SK-N-SH (cell line): ENCODE data around the gene WDR5B. TPM values are rescaled to one million over a fixed set of nuclear protein-coding genes. Genes with fewer than 3 reads are reported as not detected.

Experiments used
- CTCF ChIA-PET: fragments of 300-600, 350-600 bp; formaldehyde crosslinking; extraction: SDS; loops from one replicate; lab custom pipeline; 2021; lab: Yijun Ruan, JAX
- POLR2A ChIA-PET: fragments of 350-600 bp; sonication (Branson Sonifier 250); formaldehyde crosslinking; extraction: SDS; loops from one replicate; lab custom pipeline; 2020; ENCODE audit warnings: antibody characterized with exemption, inconsistent platforms; lab: Yijun Ruan, JAX
- DNase-seq: peaks from one replicate; pipeline ENCODE4 v3.0.0; 2012
- H2AFZ ChIP-seq: fragments of 200-600 bp; sonication (generic); 2 replicates; pipeline ENCODE4 v1.8.1; 2016; ENCODE audit warnings: antibody characterized with exemption, mild to moderate bottlenecking, low read depth
- H3F3A ChIP-seq: fragments of 200-600 bp; sonication (generic); replicated peaks from 2 replicates; pipeline ENCODE3; 2016; ENCODE audit warnings: antibody characterized with exemption, mild to moderate bottlenecking; ENCODE audit not compliant: insufficient read depth
- H3K27ac ChIP-seq, 2 experiments: fragments of 200-500 bp in 1 of 2; fragments of 200-600 bp in 1 of 2; sonication (Bioruptor generic) in 1 of 2; sonication (generic), shearing (Covaris generic) in 1 of 2; 2 replicates each; pipeline versions ENCODE4 v1.5.1 to v1.6.1; 2014 to 2016; ENCODE audit warnings: low read depth in 2 of 2, inconsistent platforms in 1 of 2, low read length in 1 of 2, mild to moderate bottlenecking in 1 of 2, mixed read lengths in 1 of 2
- H3K27me3 ChIP-seq: fragments of 200-600 bp; sonication (generic), shearing (Covaris generic); 2 replicates; pipeline ENCODE4 v1.6.1; 2016; ENCODE audit warnings: mixed run types; ENCODE audit not compliant: insufficient read depth
- H3K36me3 ChIP-seq, 2 experiments: fragments of 200-500 bp in 1 of 2; fragments of 200-600 bp in 1 of 2; sonication (Bioruptor generic) in 1 of 2; sonication (generic) in 1 of 2; replicated peaks in 1 of 2; 2 replicates each; pipeline versions ENCODE3 to v1.5.1; 2014 to 2016; ENCODE audit warnings: low read length in 1 of 2, mild to moderate bottlenecking in 1 of 2; ENCODE audit not compliant: insufficient read depth in 2 of 2, control insufficient read depth in 1 of 2
- H3K4me1 ChIP-seq, 2 experiments: fragments of 200-500 bp in 1 of 2; fragments of 200-600 bp in 1 of 2; sonication (Bioruptor generic) in 1 of 2; sonication (generic), shearing (Covaris generic) in 1 of 2; 2 replicates each; pipeline versions ENCODE4 v1.5.1 to v1.6.1; 2014 to 2016; ENCODE audit warnings: low read depth in 1 of 2, low read length in 1 of 2, mixed run types in 1 of 2; ENCODE audit not compliant: insufficient read depth in 2 of 2, control insufficient read depth in 1 of 2
- H3K4me2 ChIP-seq: fragments of 200-600 bp; sonication (generic), shearing (Covaris generic); 2 replicates; pipeline ENCODE4 v1.6.1; 2017; ENCODE audit warnings: mixed run types
- H3K4me3 ChIP-seq, 2 experiments: fragments of 200-500 bp in 1 of 2; fragments of 200-600 bp in 1 of 2; sonication (Bioruptor generic) in 1 of 2; sonication (generic), shearing (Covaris generic) in 1 of 2; 2 replicates each; pipeline versions ENCODE4 v1.5.1 to v1.8.1; 2014 to 2016; ENCODE audit warnings: low read depth in 2 of 2, inconsistent platforms in 1 of 2, low read length in 1 of 2, mild to moderate bottlenecking in 1 of 2, mixed read lengths in 1 of 2, moderate library complexity in 1 of 2
- H3K79me2 ChIP-seq: fragments of 200-600 bp; sonication (generic); 2 replicates; pipeline ENCODE4 v1.8.1; 2017; ENCODE audit warnings: mild to moderate bottlenecking; ENCODE audit not compliant: insufficient read depth
- H3K9ac ChIP-seq: fragments of 200-600 bp; sonication (generic); 2 replicates; pipeline ENCODE4 v1.6.1; 2017; ENCODE audit warnings: mixed run types
- H3K9me2 ChIP-seq: fragments of 200-600 bp; sonication (generic); 2 replicates; pipeline ENCODE4 v1.6.1; 2017; ENCODE audit warnings: mixed run types
- H3K9me3 ChIP-seq: fragments of 200-600 bp; sonication (generic); 2 replicates; pipeline ENCODE4 v1.6.1; 2017; ENCODE audit warnings: mixed run types, mild to moderate bottlenecking, moderate library complexity
- H4K20me1 ChIP-seq: fragments of 200-600 bp; sonication (generic); 2 replicates; pipeline ENCODE4 v1.6.1; 2017; ENCODE audit warnings: mild to moderate bottlenecking, mixed run types; ENCODE audit not compliant: insufficient read depth
- CTCF ChIP-seq: fragments of 200-600 bp; sonication (generic); IDR thresholded peaks from 2 replicates; pipeline ENCODE4 v1.6.1; 2017; ENCODE audit warnings: antibody characterized with exemption, mild to moderate bottlenecking, moderate library complexity
- ELF1 ChIP-seq: IDR thresholded peaks from 2 replicates; pipeline ENCODE4 v1.4.0; 2012
- FOXM1 ChIP-seq: IDR thresholded peaks from 2 replicates; pipeline ENCODE4 v1.4.0; 2012; ENCODE audit warnings: low read depth, mild to moderate bottlenecking
- GATA2 ChIP-seq: sonication (generic); formaldehyde crosslinking; IDR thresholded peaks from 2 replicates; pipeline ENCODE4 v1.5.0; 2020; ENCODE audit warnings: mild to moderate bottlenecking, missing genetic modification reagents
- MAX ChIP-seq: IDR thresholded peaks from 2 replicates; pipeline ENCODE4 v1.4.0; 2012; ENCODE audit warnings: low read depth
- MXI1 ChIP-seq: IDR thresholded peaks from 2 replicates; pipeline ENCODE4 v1.6.1; 2012; ENCODE audit warnings: mild to moderate bottlenecking, low read depth, low read length, improper control_type of control experiment
- NFIC ChIP-seq: IDR thresholded peaks from 2 replicates; pipeline ENCODE4 v1.4.0; 2012; ENCODE audit warnings: borderline replicate concordance
- RFX5 ChIP-seq: IDR thresholded peaks from 2 replicates; pipeline ENCODE4 v1.6.1; 2012; ENCODE audit warnings: mild to moderate bottlenecking, improper control_type of control experiment, low read length
- SIN3A ChIP-seq: IDR thresholded peaks from 2 replicates; pipeline ENCODE4 v1.6.1; 2012; ENCODE audit warnings: low read depth, mild to moderate bottlenecking, low read length, moderate library complexity, borderline replicate concordance
- TAF1 ChIP-seq: IDR thresholded peaks from 2 replicates; pipeline ENCODE4 v1.6.1; 2012; ENCODE audit warnings: low read depth, mild to moderate bottlenecking, low read length, moderate library complexity, borderline replicate concordance
- TEAD4 ChIP-seq: IDR thresholded peaks from 2 replicates; pipeline ENCODE4 v1.4.0; 2012; ENCODE audit warnings: mild to moderate bottlenecking, borderline replicate concordance; ENCODE audit not compliant: insufficient read depth
- USF2 ChIP-seq: fragments of 150-350 bp; IDR thresholded peaks from 2 replicates; pipeline ENCODE4 v1.6.1; 2017; ENCODE audit warnings: antibody characterized with exemption, low read length, low read depth, borderline replicate concordance
- WGBS: methylation state at CpG from one replicate; pipeline ENCODE4 v1.1.6; 2017; ENCODE audit warnings: low lambda C conversion rate; 5-methylcytosine and 5-hydroxymethylcytosine counted together
- polyA plus RNA-seq, 3 experiments: library from polyadenylated mRNA; depleted of rRNA; stranded (reverse); fragments of >200 nt; gene quantifications; 2 replicates each; pipeline ENCODE4 v1.2.3, GENCODE V29; 2012

The WDR5B gene
- polyA plus RNA-seq, 1 of the 3 experiments (the other 2 are of a cell fraction), result 2.2 TPM

- H4K20me1 ChIP-seq, result no peaks in the 10 kb centered on the region
- DNase-seq, result peak; percentile 27
- H3K9me3 ChIP-seq, result no peaks in the 10 kb centered on the region
- peak overlapping the region; percentile 85 for H3K9ac ChIP-seq
- no peaks in the 10 kb centered on the region for H3F3A ChIP-seq
- no peaks in the 10 kb centered on the region for H3K9me2 ChIP-seq
- ChIA-PET POLR2A (interaction anchor here (1.1 to 2.7 kb wide), 2 partner anchors 32 to 379 kb away, joined by 3 to 21 read pairs; partner anchors contain the start of genes FAM162A, HSPBAP1 and MIX23), CTCF (interaction anchor here (1.3 to 2.7 kb wide), 8 partner anchors 10 to 1143 kb away, joined by 3 to 18 read pairs (median 4); partner anchors contain the start of gene FAM162A)
- H3K4me1 ChIP-seq, result peaks cover 7 to 8% of the 10 kb centered on the region in 2 experiments
- no peaks in the 10 kb centered on the region for H3K27me3 ChIP-seq
- H3K4me2 ChIP-seq, result peak overlapping the region; percentile 81
- peaks cover 69% of the 10 kb centered on the region for H3K79me2 ChIP-seq
- peak overlapping the region; percentile 85 to 90; a peak in 3 of 4 replicates for H3K27ac ChIP-seq
- H2AFZ ChIP-seq, result peak overlapping the region; percentile 87
- TF ChIP-seq SIN3A (0 out of 2 replicates have a peak, but pooled peaks have one; percentile 35), MXI1 (peak; percentile 19; the same call in 1 of the 2 replicates), RFX5 (peak; percentile 70), FOXM1 (no peak)
- WGBS, result 17% methylated on average over 10 of the region's 10 CpGs
- peaks cover 15 to 17% of the 10 kb centered on the region in 2 experiments for H3K36me3 ChIP-seq
- peak overlapping the region; percentile 74 to 95 for H3K4me3 ChIP-seq
Measured at GRCh38 chr3:122415104-122415744, 638 bp downstream of the WDR5B start.

- peaks cover 69% of the 10 kb centered on the region for H3K79me2 ChIP-seq
- no peak overlapping the region for H3K4me3 ChIP-seq
- H4K20me1 ChIP-seq, result no peaks in the 10 kb centered on the region
- whole genome bisulfite sequencing, result 96% methylated on average over 3 of the region's 3 CpGs
- POLR2A ChIA-PET, result no interaction called here
- H3K27me3 ChIP-seq, result no peaks in the 10 kb centered on the region
- H3K4me1 ChIP-seq, result peaks cover 7 to 8% of the 10 kb centered on the region in 2 experiments
- DNase-seq, result no peak
- no peaks in the 10 kb centered on the region for H3F3A ChIP-seq
- no peak overlapping the region for H3K9ac ChIP-seq
- CTCF ChIA-PET, result interaction anchor here (0.7 to 1.3 kb wide), 2 partner anchors 21 to 265 kb away, joined by 3 read pairs; no protein-coding TSS in a partner anchor
- no peaks in the 10 kb centered on the region for H3K9me2 ChIP-seq
- H3K9me3 ChIP-seq, result no peaks in the 10 kb centered on the region
- H3K36me3 ChIP-seq, result peaks cover 23% of the 10 kb centered on the region in 2 experiments
- no peak for TF ChIP-seq GATA2 (CRISPR knock-in tag)
- no peak for TF ChIP-seq TEAD4
- no peak for TF ChIP-seq TAF1
- no peak for TF ChIP-seq MAX
- TF ChIP-seq NFIC, result no peak
- TF ChIP-seq ELF1, result no peak
- TF ChIP-seq CTCF, result no peak
- no peak for TF ChIP-seq USF2
- no peak overlapping the region for H3K27ac ChIP-seq
- peak overlapping the region; percentile 81; the same call in 1 of the 2 replicates for H3K4me2 ChIP-seq
- H2AFZ ChIP-seq, result no peak overlapping the region
Measured at GRCh38 chr3:122414391-122414790, 1.5 kb downstream of the WDR5B start.
